Astrocyte (in vitro differentiated cells and primary cell): ENCODE results near the gene IZUMO2. TPM values are rescaled to one million over a fixed set of nuclear protein-coding genes. Genes with fewer than 3 reads are reported as not detected.

Source experiments
- DNase-seq: peaks from one replicate; pipeline ENCODE4 v3.0.0-alpha.2; 2010; ENCODE audit warnings: low read depth
- FAIRE-seq: peaks from 2 replicates; lab custom pipeline; 2011; peaks lifted over from hg19 to GRCh38; lab: Jason Lieb, UNC
- H2AFZ ChIP-seq: 2 replicates; pipeline ENCODE4 v1.6.0; 2012; ENCODE audit warnings: low read depth, low read length, inconsistent platforms
- H3K27ac ChIP-seq: 2 replicates; pipeline ENCODE4 v1.5.1; 2011; ENCODE audit warnings: low read depth, low read length, inconsistent platforms
- H3K27me3 ChIP-seq: 2 replicates; pipeline ENCODE4 v1.6.0; 2011; ENCODE audit warnings: low read length, inconsistent platforms; ENCODE audit not compliant: insufficient read depth
- H3K36me3 ChIP-seq: 2 replicates; pipeline ENCODE4 v1.5.1; 2011; ENCODE audit warnings: low read length, inconsistent platforms; ENCODE audit not compliant: insufficient read depth
- H3K4me1 ChIP-seq: 2 replicates; pipeline ENCODE4 v1.5.1; 2011; ENCODE audit warnings: low read length, inconsistent platforms; ENCODE audit not compliant: insufficient read depth
- H3K4me2 ChIP-seq: 2 replicates; pipeline ENCODE4 v1.6.0; 2012; ENCODE audit warnings: low read length, inconsistent platforms
- H3K4me3 ChIP-seq: 2 replicates; pipeline ENCODE4 v1.5.1; 2011; ENCODE audit warnings: low read depth, mild to moderate bottlenecking, low read length, inconsistent platforms; ENCODE audit not compliant: insufficient read depth
- H3K79me2 ChIP-seq: 2 replicates; pipeline ENCODE4 v1.6.0; 2012; ENCODE audit warnings: mild to moderate bottlenecking, low read length, inconsistent platforms; ENCODE audit not compliant: insufficient read depth
- H3K9ac ChIP-seq: 2 replicates; pipeline ENCODE4 v1.6.0; 2012; ENCODE audit warnings: mild to moderate bottlenecking, low read length, inconsistent platforms
- H3K9me3 ChIP-seq: 2 replicates; pipeline ENCODE4 v1.5.1; 2012; ENCODE audit warnings: low read depth, mild to moderate bottlenecking, low read length, inconsistent platforms; ENCODE audit not compliant: insufficient read depth
- H4K20me1 ChIP-seq: 2 replicates; pipeline ENCODE4 v1.6.0; 2012; ENCODE audit warnings: low read length, inconsistent platforms; ENCODE audit not compliant: insufficient read depth
- H3K27ac Mint-ChIP-seq: one replicate; pipeline ENCODE4 v1.8.0; 2021; ENCODE audit warnings: mild to moderate bottlenecking, mixed read lengths; ENCODE audit not compliant: unreplicated experiment
- H3K27me3 Mint-ChIP-seq: one replicate; pipeline ENCODE4 v1.8.0; 2021; ENCODE audit warnings: low read depth, mixed read lengths; ENCODE audit not compliant: unreplicated experiment
- H3K36me3 Mint-ChIP-seq: one replicate; pipeline ENCODE4 v1.8.0; 2021; ENCODE audit warnings: low read depth, mixed read lengths; ENCODE audit not compliant: unreplicated experiment
- H3K4me1 Mint-ChIP-seq: one replicate; pipeline ENCODE4 v1.8.0; 2021; ENCODE audit warnings: low read depth, mixed read lengths; ENCODE audit not compliant: unreplicated experiment
- H3K4me3 Mint-ChIP-seq: one replicate; pipeline ENCODE4 v1.8.0; 2021; ENCODE audit warnings: mild to moderate bottlenecking, moderate library complexity, mixed read lengths; ENCODE audit not compliant: unreplicated experiment
- H3K9me3 Mint-ChIP-seq: one replicate; pipeline ENCODE4 v1.8.0; 2021; ENCODE audit warnings: mild to moderate bottlenecking, mixed read lengths; ENCODE audit not compliant: unreplicated experiment
- EZH2 ChIP-seq: IDR thresholded peaks from 2 replicates; pipeline ENCODE4 v1.6.1; 2012; ENCODE audit warnings: mild to moderate bottlenecking, low read length, inconsistent platforms; ENCODE audit not compliant: insufficient read depth
- total RNA-seq: library from RNA; stranded (reverse); gene quantifications from 2 replicates; pipeline ENCODE4 v1.2.1, GENCODE V29; 2021
- TF ChIP-seq, protein P1 (sequence below): IDR thresholded peaks from 2 replicates; pipeline ENCODE4 v1.5.1; 2011; ENCODE audit warnings: low read depth, mild to moderate bottlenecking, inconsistent platforms, low read length, moderate library complexity; ENCODE audit not compliant: insufficient read depth

Gene IZUMO2
- total RNA-seq, 1 donor from 2014 or later = not detected

DNA sequence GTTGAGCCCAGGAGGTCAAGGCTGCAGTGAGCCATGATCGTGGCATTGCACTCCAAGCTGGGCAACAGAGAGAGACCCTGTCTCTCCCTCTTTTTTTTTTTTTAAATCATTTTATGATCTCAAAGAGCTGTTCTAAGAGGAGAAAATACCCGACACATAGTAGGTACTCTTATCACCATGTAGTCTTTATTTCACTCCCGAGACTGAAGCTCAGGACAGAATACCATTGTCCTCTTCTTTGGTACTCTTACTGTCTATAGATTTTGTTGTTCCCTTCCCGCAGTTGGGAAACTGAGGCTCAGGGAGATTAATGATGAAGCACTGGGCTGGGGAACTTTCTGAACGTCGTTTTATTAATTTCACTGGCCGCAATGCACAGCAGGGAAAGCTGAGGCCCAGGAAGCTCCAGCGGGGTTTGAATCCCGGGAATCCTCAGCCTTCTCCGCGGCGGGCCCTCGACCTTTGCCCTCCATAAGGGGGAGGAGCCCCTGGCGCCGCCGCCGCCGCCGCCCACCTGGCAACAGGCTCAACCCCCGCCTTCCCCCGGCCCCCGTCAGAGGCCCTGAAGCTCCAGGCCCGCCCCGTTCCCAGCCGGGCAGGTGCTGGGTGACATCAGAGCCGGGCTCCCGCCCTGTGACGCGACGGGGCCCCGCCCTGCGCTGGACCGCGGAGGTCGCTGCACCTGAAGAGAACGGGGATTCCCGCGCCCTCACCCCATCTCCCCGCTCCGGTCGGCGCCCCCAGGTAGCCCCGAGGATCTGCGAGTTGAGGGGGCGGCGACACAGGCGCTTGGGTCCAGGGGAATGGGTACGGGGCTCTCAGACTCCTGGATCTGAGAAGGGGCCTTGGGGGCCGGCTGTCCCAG, 42.0 kb upstream of the IZUMO2 start:
- Histone ChIP-seq H3K4me3 (no peak overlapping the region), H4K20me1 (no peaks in the 10 kb centered on the region), H2AFZ (no peak overlapping the region), H3K4me2 (no peak overlapping the region), H3K79me2 (no peaks in the 10 kb centered on the region), H3K4me1 (no peaks in the 10 kb centered on the region), H3K27me3 (peaks cover 10% of the 10 kb centered on the region), H3K36me3 (no peaks in the 10 kb centered on the region), H3K27ac (no peak overlapping the region), H3K9me3 (no peaks in the 10 kb centered on the region), H3K9ac (no peak overlapping the region)
- Mint-ChIP-seq H3K36me3 (no peaks in the 10 kb centered on the region), H3K4me3 (no peak overlapping the region), H3K4me1 (no peaks in the 10 kb centered on the region), H3K9me3 (peaks cover 25% of the 10 kb centered on the region), H3K27ac (no peak overlapping the region), H3K27me3 (no peaks in the 10 kb centered on the region)
- no peak for DNase-seq
- no peak for TF ChIP-seq EZH2
- TF ChIP-seq, protein P1, sequence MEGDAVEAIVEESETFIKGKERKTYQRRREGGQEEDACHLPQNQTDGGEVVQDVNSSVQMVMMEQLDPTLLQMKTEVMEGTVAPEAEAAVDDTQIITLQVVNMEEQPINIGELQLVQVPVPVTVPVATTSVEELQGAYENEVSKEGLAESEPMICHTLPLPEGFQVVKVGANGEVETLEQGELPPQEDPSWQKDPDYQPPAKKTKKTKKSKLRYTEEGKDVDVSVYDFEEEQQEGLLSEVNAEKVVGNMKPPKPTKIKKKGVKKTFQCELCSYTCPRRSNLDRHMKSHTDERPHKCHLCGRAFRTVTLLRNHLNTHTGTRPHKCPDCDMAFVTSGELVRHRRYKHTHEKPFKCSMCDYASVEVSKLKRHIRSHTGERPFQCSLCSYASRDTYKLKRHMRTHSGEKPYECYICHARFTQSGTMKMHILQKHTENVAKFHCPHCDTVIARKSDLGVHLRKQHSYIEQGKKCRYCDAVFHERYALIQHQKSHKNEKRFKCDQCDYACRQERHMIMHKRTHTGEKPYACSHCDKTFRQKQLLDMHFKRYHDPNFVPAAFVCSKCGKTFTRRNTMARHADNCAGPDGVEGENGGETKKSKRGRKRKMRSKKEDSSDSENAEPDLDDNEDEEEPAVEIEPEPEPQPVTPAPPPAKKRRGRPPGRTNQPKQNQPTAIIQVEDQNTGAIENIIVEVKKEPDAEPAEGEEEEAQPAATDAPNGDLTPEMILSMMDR = no peak
- no peak for FAIRE-seq

DNA sequence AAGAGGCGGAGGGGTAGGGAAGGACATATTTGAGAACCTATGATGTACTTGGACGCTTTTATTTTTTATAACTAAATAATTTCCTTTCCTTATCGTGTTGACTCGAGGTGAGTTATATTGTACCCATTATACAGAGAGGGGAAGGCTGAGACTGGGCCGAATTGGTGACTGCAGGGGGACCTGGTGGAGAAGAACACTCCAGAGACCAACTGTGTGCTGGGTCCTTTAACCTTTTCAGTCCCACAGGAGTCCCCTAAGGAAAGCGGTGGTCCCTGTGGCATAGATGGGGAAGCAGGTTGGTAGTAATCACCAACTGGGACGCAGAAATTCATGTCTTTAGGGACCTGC, 41.0 kb upstream of the IZUMO2 start:
- Histone ChIP-seq H3K79me2 (no peaks in the 10 kb centered on the region), H3K4me3 (no peak overlapping the region), H3K4me2 (no peak overlapping the region), H3K27me3 (peaks cover 10% of the 10 kb centered on the region), H4K20me1 (no peaks in the 10 kb centered on the region), H3K9ac (no peak overlapping the region), H3K36me3 (no peaks in the 10 kb centered on the region), H2AFZ (no peak overlapping the region), H3K27ac (no peak overlapping the region), H3K9me3 (no peaks in the 10 kb centered on the region), H3K4me1 (no peaks in the 10 kb centered on the region)
- Mint-ChIP-seq H3K4me1 (no peaks in the 10 kb centered on the region), H3K27me3 (no peaks in the 10 kb centered on the region), H3K36me3 (no peaks in the 10 kb centered on the region), H3K4me3 (no peak overlapping the region), H3K27ac (no peak overlapping the region), H3K9me3 (peaks cover 25% of the 10 kb centered on the region)
- TF ChIP-seq EZH2 = no peak
- TF ChIP-seq, protein P1 = no peak
- FAIRE-seq (no peak), DNase-seq (no peak)
